ENCODE measurements around the gene ABCA10. TPM values are rescaled to one million over a fixed set of nuclear protein-coding genes. Genes with fewer than 3 reads are reported as not detected.
"Not testable (repeated sequence)": the region's sequence is repeated elsewhere in the genome, so short reads cannot be mapped to it uniquely, and the experiment has no call there.

ABCA10 gene
- total RNA-seq, 1 experiment from 2014 or later, result 0.06 TPM

DNA sequence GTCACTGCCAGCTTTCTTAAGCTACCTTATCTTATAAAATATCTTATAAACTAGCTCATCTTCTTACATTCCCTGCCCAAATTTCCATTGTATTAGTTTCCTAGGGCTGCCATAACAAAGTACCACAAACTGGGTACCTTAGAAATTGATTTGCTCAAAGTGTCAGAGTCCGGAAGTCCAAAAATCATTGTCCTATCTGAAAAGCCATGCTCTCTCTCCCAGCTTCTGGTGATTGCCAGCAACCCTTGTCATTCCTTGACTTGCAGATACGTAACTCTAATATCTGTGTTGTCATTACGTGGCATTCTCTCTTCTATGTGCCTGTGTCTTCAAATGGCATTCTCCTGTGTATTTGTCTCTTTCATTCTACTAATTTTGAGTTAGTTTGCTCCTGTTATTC is 2.3 kb upstream of the ABCA10 start:
- no peak for DNase-seq (ENCODE audit: low read depth)

DNA sequence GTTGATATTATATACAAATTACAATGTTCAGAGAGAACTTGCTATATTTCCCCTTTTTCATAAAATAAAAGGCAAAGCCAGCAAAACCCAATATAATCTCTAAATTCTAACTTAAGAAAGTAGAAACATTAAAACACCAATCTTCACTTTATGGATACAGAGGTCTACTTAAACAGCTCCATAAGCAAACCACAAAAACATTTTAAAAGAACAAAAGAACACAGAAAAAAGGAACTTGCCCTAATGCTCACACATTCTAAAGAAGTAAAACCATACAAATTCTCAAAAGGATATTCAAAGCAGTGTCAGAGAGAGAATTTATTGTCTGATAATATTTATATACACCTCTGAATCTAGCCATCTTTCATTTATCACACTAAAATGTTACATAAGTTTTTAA is 606 bp downstream of the ABCA10 start:
- no peak for DNase-seq (ENCODE audit: low read depth)

DNA sequence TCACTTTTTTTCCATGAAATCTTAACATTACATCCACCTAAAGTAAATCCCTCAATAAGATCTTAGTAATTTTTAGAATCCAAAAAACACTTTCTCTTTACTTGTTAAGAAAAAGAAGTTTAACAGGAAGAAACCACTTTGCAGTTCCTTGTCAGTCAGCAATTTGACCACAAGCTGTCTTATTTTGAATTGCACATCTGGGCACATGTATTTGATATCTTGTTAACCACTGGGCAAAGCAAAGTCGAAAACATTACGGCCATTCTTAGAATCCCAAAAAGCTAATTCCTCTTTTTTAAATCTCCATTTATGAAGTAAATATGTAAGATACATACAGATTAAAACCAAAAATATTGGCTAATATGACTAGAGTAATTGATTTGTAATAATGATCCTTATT is 1.1 kb downstream of the ABCA10 start:
- DNase-seq (ENCODE audit: low read depth), result no peak

DNA sequence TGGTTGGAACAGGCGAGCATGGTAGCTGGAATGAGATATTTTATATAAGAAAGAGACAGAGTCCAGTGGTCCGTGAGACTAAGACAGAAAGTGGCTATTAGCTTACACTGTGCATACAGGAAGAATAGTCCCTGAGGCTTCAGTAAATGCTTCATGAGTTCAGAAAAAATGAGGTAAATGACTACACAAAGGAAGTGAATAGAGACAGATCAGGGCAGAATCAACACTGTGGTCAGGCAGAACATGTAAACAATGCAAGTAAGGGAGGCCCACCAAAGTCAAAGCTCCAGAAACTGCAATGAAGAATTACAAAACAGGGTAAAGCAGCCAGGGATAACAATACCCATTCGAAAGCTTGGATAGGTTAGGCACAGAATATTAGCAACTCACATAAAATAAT is 4.8 kb downstream of the ABCA10 start:
- DNase-seq (ENCODE audit: low read depth), result peak; percentile 17

DNA sequence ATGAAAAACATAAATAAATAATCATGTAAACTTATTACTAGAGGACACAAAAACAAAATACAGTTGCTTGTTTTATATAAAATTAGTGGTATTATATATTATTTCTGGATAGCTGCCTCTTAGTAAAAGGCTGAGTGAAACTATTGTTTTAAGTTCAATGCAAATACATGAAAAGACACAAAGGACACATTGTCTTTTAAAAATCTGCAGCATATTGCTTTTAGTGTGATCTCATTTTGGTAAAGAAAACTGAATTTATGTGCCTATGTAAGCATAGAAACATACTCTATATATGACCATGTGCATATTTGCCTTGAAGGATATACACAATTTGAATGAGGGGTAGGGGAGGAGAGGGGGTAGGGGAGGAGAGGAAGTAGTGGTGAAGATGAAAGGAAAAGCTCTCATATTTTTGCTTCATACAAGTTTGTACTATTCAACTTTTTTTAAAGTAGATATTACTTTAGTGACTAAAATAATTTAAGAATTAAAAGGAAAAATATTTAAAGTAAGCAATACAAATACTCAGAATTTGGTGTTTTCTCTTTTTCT is 5.8 kb downstream of the ABCA10 start:
- DNase-seq (ENCODE audit: low read depth), result no peak

DNA sequence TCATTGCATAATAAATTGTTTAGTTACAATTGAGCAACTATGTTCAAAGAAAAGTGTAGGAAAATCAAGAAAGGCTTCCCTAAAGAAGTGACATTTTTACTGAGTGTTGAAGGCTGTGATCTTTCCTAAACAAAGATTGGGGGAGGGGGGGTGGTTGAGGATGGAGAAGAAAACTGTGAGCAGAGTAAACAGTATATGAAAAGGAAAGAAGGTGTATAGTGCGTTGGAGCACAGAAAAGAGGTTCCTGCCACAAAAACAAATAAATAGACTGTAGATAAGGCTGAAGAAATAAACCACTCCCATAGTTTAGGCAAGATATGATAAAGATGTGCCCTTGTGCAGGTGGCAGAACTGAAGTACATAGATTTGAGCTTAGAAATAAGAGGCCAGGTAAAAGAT is 8.5 kb downstream of the ABCA10 start:
- DNase-seq (ENCODE audit: low read depth), result no peak

DNA sequence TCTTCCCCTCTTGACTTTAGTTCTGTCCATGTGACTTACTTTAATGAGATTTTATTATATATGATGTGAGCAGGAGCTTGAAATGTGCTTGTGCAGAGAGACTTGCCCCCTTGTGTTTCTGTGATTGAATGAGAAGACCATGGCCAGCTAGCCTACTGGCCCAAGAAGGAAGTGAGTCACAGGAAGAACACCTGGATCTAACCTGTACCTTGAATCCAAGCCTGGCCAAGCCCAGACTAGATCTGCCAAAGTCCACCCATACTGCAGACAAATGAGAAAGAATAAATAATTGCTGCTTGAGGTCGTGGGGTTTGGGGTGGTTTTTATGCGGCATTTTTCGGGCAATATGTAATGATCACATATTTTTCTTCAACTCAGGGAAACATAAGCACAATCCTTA is 9.6 kb downstream of the ABCA10 start:
- DNase-seq (ENCODE audit: low read depth), result no peak

DNA sequence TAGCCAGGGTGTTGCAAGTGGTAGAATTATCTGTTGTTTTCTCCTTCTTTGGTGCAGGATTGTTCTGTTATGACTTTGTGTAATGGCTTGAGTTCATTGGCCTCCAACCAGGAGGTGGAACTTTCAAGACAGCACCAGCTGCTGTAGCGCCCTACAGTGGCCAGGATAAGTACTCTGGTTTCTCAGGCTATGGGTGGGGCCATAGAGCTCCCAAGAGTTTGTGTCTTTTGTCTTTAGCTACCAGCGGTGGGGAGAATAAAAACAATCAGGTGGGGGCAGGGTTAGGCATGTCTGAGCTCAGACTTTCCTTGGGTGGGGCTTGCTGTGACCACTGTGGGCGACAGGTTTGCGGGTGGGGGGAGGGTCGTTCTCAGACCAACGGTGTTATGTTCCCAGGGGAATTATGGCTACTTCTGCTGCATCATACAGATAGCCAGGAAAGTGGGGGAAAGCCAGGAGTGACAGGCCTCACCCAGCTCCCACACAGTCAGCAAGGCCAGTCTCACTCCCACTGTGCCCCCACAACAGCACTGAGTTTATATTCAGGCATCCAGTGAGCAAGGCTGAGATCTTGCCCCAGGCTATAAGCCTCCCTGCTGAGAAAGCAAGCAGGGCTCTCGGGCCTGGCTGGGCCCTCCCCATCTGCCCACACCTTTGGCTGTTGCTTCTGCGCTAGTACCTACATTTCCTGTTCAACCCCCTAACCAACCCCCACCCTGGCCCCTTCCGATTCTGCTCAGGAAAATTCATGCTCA is 15.4 kb downstream of the ABCA10 start:
- DNase-seq (ENCODE audit: low read depth), result peak; percentile 27

DNA sequence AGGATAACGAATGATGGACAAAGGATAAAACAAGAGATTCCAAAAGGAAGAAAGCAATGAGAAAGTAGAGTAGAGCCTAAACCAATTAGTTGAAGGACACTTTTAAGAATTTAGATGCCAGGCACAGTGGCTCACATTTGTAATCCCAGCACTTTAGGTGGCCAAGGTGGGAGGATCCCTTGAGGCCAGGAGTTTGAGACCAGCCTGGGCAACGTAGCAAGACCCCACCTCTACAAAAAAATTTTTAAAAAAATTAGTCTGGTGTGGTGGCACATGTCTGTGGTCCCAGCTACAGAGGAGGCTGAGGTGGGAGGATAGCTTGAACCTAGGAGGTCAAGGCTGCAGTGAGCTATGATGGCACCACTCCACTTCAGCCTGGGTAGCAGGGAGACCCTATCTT is 20.0 kb downstream of the ABCA10 start:
- DNase-seq (ENCODE audit: low read depth), result no peak

DNA sequence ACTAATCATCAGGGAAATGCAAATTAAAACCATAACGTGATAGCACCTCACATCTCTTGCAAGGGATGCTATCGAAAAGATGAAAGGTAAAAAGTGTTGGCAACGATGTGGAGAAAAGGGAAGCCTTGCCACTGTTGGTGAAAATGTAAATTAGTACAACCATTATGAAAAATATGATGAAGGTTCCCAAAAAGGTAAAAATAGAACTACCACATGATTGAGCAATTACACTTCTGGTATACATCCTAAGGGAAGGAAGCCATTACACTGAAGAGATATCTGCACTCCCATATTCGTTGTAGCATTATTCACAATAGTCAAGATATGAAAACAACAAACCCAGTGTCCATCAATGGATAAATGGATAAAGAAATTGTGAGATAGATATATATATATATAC is 21.5 kb downstream of the ABCA10 start:
- DNase-seq (ENCODE audit: low read depth), result no peak

DNA sequence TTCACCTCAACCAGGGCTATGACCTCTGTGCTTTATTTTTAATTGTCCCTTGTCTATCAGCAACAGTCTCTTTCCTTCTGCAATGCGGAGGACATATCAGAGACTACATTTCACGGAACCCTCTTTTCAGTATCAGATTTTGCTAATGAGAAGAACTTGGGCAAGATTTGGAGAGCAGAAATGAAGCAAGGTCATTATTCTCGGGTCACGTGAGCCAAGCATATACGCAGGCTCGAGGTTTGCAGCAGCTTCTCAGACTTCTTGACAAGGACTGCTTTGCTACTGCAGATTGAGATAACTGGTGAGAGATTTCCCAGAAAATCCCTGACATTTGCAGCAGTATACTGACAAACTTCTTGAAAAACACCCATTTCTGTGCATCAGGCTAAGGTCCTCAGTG is 30.4 kb downstream of the ABCA10 start:
- no peak for DNase-seq (ENCODE audit: low read depth)

DNA sequence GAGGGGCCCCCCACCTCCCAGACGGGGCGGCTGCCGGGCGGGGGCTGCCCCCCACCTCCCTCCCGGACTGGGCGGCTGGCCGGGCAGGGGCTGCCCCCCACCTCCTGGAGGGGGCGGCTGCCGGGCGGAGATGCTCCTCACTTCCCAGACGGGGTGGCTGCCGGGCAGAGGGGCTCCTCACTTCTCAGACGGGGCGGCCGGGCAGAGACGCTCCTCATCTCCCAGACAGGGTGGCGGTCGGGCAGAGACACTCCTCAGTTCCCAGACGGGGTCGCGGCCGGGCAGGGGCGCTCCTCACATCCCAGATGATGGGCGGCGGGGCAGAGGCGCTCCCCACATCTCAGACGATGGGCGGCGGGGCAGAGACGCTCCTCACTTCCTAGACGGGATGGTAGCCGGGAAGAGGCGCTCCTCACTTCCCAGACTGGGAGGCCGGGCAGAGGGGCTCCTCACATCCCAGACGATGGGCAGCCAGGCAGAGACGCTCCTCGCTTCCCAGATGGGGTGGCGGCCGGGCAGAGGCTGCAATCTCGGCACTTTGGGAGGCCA is 32.4 kb downstream of the ABCA10 start:
- DNase-seq (ENCODE audit: low read depth), result not testable (repeated sequence)

DNA sequence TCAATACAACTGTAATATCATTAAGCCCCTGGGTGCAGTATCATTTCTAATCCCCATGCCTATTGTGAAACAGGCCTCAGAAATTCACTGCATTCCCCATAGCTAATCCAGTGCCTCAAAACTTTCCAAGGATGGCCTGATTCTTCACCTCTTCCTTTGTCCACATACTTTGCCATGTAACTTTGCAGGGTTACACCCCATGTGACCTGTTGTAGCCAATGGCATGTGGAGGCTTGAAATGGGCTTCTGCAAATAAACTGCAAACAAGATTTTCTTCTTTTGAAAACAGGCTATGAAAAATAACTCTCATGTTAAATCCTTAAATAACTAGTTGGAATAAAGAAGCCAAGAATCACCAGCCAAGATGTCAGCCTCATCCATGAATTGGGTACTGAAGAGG is 35.9 kb downstream of the ABCA10 start:
- DNase-seq (ENCODE audit: low read depth), result no peak

DNA sequence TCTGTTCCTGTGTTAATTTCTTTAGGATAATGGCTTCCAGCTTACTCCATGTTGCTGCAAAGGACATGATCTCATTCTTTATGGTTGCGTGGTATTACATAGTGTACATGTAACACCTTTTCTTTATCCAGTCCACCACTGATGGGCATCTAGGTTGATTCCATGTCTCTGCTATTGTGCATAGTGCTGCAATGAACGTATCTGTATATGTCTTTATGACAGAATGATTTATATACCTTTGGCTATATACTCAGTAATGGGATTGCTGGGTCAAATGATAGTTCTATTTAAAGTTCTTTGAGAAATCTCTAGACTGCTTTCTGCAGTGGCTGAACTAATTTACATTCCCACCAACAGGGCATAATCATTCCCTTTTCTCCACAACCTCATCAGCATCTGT is 39.8 kb downstream of the ABCA10 start:
- DNase-seq (ENCODE audit: low read depth), result no peak

DNA sequence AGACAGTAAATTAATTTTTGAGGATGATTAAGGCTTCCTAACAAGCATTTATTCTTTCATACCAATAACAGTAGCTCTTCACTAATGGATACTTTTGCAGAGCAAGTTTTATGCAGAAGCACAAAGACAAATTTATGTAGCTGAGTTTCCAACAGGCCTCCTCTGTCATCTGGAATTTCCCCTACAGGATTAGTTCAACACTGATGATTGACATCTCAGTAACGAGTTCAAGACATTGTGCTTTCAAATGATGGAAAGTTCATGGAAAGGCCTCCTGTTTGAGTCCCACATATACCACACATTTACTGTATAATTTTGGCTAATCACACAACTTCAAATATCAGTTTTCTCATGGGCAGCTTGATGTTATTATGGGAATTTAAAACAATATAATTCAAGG is 40.6 kb downstream of the ABCA10 start:
- DNase-seq (ENCODE audit: low read depth), result no peak

DNA sequence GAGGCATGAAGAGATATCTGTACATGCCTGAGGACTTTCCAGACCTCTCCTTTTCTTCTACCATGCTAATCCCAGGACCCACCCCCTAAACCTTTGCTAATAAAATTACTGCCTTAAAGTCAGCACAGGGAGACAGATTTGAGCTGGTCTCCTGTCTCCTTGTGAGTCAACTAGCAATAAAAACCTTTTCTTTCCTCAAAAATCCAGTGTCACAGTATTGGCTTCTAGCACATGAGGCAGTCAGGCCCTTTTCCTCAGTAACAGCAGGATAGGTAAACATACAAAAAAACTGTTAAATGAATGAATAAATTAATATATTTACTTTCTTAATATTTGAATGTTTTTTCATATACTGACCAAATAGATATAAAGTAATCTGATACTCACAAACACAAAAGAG is 41.3 kb downstream of the ABCA10 start:
- no peak for DNase-seq (ENCODE audit: low read depth)

DNA sequence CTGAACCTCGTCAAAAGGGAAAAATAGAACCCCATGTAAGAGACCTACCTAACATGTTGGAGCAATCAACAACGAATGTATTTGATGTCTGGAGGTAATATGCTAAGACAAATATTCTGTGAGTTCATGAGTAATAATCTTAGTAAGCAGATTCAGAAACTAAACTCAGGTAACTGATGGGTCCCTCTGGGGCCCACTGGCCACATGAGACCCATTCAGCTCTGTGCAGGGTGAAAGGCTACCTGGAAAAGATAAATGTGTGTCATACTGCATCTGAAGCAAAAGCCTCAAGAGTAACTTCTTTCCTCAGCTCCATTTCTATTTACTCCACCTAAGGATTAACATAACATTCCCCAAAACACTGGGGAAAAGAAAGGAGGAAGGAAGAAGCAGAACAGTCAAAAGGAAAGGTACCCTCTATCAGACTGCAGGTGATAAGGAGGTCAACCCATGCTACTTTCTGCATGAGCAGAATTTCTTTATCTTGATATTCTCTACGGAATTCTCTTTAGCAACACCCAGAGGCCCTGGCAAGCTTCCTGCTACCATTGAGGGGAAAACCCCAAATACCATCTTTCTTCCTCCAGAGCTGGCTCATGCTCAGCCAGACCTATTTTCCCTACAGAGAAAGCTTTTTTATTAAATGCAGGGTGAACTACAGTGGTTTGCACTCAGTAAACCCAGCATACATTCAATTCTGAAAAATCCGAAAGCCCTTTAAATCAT is 49.2 kb downstream of the ABCA10 start:
- DNase-seq (ENCODE audit: low read depth), result peak; percentile 64

DNA sequence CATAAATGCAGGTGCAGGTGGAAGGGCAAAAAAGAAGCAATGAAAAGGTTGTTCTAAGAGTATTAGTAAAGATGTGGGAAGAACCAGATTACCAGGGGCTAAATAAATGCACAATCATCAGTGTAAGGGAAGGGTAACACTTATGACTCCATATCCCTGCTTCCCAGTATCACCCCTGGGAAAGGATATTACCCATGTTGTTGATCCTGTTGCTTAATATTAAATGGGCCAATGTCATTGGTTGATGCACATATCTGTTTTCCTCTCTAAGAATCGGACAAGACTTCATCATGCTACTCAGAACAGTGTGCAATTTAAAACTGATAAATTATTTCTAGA is 52.2 kb downstream of the ABCA10 start:
- DNase-seq (ENCODE audit: low read depth), result no peak

DNA sequence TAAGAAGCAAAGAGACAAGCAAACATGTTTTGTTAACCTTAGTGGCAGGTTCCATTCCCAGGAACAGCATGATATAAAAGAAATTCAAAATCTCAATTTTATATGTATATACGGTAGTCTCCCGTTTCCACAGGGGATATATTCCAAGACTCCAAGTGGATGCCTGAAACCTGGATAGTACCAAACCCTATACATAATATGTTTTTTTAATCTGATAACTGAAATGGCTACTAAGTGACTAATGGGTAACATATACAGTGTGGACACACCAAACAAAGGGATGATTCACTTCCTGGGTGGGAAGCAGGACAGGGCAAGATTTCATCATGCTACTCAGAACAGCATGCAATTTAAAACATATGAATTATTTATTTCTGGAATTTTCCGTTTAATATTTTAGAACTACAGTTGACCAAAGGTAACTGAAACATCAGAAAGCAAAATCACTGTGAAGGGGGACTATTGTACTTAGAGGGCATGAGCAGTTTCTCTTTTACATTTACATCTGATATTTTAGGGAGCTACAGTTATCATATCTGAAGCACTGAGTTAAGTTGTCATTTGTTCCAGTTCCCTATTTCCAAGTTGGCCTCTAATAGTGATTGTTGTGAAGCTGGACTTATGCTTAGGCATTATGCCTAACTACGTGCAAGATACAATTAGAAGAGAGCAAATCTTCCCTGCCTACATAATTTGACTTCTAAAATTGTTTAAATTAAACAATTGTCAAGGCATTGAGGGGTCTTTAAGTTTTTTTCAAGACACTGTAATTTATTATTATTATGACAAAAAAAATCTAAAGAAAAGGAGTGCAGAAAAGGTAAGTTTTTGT is 52.8 kb downstream of the ABCA10 start:
- DNase-seq (ENCODE audit: low read depth), result peak; percentile 84

DNA sequence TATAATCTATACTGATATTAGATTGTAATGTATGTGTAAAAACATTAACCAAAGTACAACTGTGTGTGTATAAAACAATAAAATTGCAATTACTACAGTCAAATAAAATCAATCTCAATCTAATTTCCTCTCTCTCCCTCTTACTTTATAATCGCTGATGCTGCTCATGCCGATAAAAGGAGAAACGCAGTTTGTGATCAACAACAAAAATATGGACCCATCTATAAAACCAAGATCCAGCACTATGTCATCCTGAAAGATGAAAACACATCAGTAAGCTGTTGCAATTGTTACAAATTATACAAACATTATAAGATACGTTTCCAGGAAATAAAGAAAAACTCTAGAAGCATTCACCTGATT is 53.4 kb downstream of the ABCA10 start:
- DNase-seq (ENCODE audit: low read depth), result no peak

DNA sequence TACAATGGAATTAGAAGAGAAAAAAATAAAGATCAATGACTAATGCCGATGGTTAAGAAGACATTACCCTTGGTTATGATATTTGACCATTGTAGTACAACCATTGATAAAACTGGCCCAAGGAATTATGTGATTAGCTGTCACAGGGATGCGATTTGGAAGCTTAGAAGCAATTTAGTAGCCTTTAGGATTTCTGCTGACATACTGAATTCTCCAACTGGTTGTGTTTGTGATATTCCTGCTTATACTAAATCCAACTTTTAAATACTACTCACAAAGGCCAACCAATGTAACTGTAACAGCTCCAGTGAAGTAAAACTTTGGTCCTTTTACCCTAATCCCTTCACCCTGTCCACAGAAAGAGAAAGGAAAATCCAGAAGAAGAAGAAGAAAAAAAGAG is 55.5 kb downstream of the ABCA10 start:
- no peak for DNase-seq (ENCODE audit: low read depth)

DNA sequence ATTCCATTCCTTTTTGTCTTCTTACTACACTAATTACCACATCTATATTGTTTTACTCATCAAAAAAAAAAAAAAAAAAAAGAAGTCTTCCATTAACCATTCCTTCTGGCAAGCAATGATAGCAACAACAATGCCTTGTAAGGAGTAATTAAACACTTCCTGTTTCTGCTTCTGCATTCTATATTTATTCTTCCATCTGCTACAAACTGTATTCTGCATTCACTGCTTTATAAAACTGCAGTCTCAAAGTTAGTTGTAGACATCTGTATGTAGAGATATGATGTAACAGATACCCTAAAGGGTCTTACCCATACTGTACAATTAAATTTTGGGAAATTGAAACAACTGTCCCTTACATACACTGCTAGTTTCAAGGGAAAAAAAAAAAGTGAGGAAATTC is 58.2 kb downstream of the ABCA10 start:
- no peak for DNase-seq (ENCODE audit: low read depth)

All from Daoy (cell line).